ENCODE measurements around the gene AKAP6.

The AKAP6 gene

GRCh38 chr14:32412532-32412931 lies 83.4 kb downstream of the AKAP6 start:
- DNase-seq: no peak

- DNase-seq: no peak
Measured at GRCh38 chr14:32413967-32414640, 85.0 kb downstream of the AKAP6 start.

- no peak for DNase-seq
Measured at GRCh38 chr14:32414808-32415255, 85.7 kb downstream of the AKAP6 start.

GRCh38 chr14:32417956-32418552 lies 89.0 kb downstream of the AKAP6 start:
- no peak for DNase-seq

- no peak for DNase-seq
Measured at GRCh38 chr14:32419429-32419828, 90.3 kb downstream of the AKAP6 start.

GRCh38 chr14:32421781-32422180 lies 92.7 kb downstream of the AKAP6 start:
- no peak for DNase-seq

- DNase-seq: no peak
Measured at GRCh38 chr14:32422440-32422839, 93.3 kb downstream of the AKAP6 start.

- DNase-seq: no peak
Measured at GRCh38 chr14:32426028-32426427, 96.9 kb downstream of the AKAP6 start.

- no peak for DNase-seq
Measured at GRCh38 chr14:32426586-32427388, 97.7 kb downstream of the AKAP6 start.

- DNase-seq: no peak
Measured at GRCh38 chr14:32427726-32428528, 98.8 kb downstream of the AKAP6 start.

GRCh38 chr14:32428875-32429274 lies 99.8 kb downstream of the AKAP6 start:
- DNase-seq: no peak

- DNase-seq: no peak
Measured at GRCh38 chr14:32430326-32430725, 101.2 kb downstream of the AKAP6 start.

- no peak for DNase-seq
Measured at GRCh38 chr14:32432813-32433538, 103.9 kb downstream of the AKAP6 start.

- no peak for DNase-seq
Measured at GRCh38 chr14:32434180-32434579, 105.1 kb downstream of the AKAP6 start.

GRCh38 chr14:32434880-32435279 lies 105.8 kb downstream of the AKAP6 start:
- no peak for DNase-seq

GRCh38 chr14:32435411-32435810 lies 106.3 kb downstream of the AKAP6 start:
- no peak for DNase-seq

- DNase-seq: no peak
Measured at GRCh38 chr14:32436993-32437392, 107.9 kb downstream of the AKAP6 start.

- DNase-seq: no peak
Measured at GRCh38 chr14:32438517-32438916, 109.4 kb downstream of the AKAP6 start.

- no peak for DNase-seq
Measured at GRCh38 chr14:32443890-32444661, 115.0 kb downstream of the AKAP6 start.

GRCh38 chr14:32447371-32447770 lies 118.3 kb downstream of the AKAP6 start:
- DNase-seq: no peak

- DNase-seq: no peak
Measured at GRCh38 chr14:32449648-32450047, 120.5 kb downstream of the AKAP6 start.

All from stimulated activated CD4-positive, alpha-beta T cell treated with anti-CD3 and anti-CD28 coated beads, Interleukin-4, amount 100 ng/mL, for 1 hour (primary cell).